A673 (cell line): ENCODE measurements around the gene MYO1D.

Source experiments
- EZH2 ChIP-seq: fragments of 200-600 bp; sonication (generic); IDR thresholded peaks from 2 replicates; pipeline ENCODE4 v1.6.1; 2017; ENCODE audit warnings: borderline replicate concordance, low read depth, mild to moderate bottlenecking, mixed read lengths, antibody characterized with exemption, low read length; ENCODE audit not compliant: poor library complexity, severe bottlenecking
- TF ChIP-seq, protein P1 (sequence below): fragments of 300-800, 200-600 bp; sonication (generic); conservative IDR thresholded peaks from 2 replicates; pipeline ENCODE4 v1.5.1; 2017; ENCODE audit warnings: low read depth, mild to moderate bottlenecking, antibody characterized with exemption, low read length, moderate library complexity, mixed read lengths

DNA sequence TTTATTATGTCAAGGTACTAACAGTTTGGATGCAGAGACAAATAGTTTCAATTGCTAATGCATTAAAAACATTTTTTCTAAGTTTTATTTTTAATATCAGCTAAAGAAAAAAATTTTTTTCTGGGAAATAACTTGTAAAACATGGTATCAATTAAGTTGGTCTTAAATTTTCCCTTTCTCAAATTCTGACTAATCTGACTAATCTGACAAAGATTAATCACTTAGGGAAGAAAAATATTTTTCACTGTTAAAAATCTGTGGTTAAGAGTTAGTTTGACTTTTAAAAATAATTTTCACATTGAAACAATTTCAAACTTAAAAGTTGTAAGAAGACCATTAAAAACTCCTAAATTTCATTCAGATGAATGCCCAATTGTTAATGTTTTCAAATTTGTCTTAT lies 74.6 kb downstream of the MYO1D start:
- TF ChIP-seq, protein P1, sequence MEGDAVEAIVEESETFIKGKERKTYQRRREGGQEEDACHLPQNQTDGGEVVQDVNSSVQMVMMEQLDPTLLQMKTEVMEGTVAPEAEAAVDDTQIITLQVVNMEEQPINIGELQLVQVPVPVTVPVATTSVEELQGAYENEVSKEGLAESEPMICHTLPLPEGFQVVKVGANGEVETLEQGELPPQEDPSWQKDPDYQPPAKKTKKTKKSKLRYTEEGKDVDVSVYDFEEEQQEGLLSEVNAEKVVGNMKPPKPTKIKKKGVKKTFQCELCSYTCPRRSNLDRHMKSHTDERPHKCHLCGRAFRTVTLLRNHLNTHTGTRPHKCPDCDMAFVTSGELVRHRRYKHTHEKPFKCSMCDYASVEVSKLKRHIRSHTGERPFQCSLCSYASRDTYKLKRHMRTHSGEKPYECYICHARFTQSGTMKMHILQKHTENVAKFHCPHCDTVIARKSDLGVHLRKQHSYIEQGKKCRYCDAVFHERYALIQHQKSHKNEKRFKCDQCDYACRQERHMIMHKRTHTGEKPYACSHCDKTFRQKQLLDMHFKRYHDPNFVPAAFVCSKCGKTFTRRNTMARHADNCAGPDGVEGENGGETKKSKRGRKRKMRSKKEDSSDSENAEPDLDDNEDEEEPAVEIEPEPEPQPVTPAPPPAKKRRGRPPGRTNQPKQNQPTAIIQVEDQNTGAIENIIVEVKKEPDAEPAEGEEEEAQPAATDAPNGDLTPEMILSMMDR: no peak
- no peak for TF ChIP-seq EZH2
